Measurements from ENCODE around the gene VPS25. TPM values are rescaled to one million over a fixed set of nuclear protein-coding genes. Genes with fewer than 3 reads are reported as not detected.

Gene VPS25
- polyA plus RNA-seq, 2 of the 4 experiments (the other 2 are of a cell fraction): 119 to 143 TPM

- Histone ChIP-seq H3K27ac (no peak overlapping the region), H3K4me1 (peaks cover 21% of the 10 kb centered on the region), H3K4me3 (no peak overlapping the region), H3K9me3 (no peaks in the 10 kb centered on the region), H3K4me2 (no peak overlapping the region)
- ChIA-PET POLR2A (interaction anchor here (1.5 to 2.0 kb wide), 2 partner anchors 177 to 243 kb away, joined by 5 read pairs; partner anchors contain the start of genes PSMC3IP and RPL27), CTCF (interaction anchor here (0.6 to 14.9 kb wide), 11 partner anchors 13 to 242 kb away, joined by 3 to 336 read pairs (median 19); partner anchors contain the start of genes AOC2, CNTD1, COA3 and PSMC3IP)
- ATAC-seq (no peak), DNase-seq (ENCODE audit: low read depth in 1 of 2, low spot score in 1 of 2) (no peak), FAIRE-seq (no peak)
- no peak for TF ChIP-seq SREBF2 (IDR thresholded peaks at IDR 0.05)
- no peak for TF ChIP-seq PHF8 (IDR thresholded peaks at IDR 0.05; ENCODE audit: borderline replicate concordance, low read depth)
- no peak for TF ChIP-seq ZSCAN20 (CRISPR knock-in tag; IDR thresholded peaks at IDR 0.05)
- TF ChIP-seq ZFP36 (IDR thresholded peaks at IDR 0.05; ENCODE audit: borderline replicate concordance, partially characterized antibody): no peak
- TF ChIP-seq POLR2A (IDR thresholded peaks at IDR 0.05; ENCODE audit: low read length): no peak
- no peak for TF ChIP-seq HOXB5 (CRISPR knock-in tag; IDR thresholded peaks at IDR 0.05)
- no peak for TF ChIP-seq RFX5 (IDR thresholded peaks at IDR 0.05)
- TF ChIP-seq, protein P1, sequence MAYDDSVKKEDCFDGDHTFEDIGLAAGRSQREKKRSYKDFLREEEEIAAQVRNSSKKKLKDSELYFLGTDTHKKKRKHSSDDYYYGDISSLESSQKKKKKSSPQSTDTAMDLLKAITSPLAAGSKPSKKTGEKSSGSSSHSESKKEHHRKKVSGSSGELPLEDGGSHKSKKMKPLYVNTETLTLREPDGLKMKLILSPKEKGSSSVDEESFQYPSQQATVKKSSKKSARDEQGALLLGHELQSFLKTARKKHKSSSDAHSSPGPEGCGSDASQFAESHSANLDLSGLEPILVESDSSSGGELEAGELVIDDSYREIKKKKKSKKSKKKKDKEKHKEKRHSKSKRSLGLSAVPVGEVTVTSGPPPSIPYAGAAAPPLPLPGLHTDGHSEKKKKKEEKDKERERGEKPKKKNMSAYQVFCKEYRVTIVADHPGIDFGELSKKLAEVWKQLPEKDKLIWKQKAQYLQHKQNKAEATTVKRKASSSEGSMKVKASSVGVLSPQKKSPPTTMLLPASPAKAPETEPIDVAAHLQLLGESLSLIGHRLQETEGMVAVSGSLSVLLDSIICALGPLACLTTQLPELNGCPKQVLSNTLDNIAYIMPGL (CRISPR knock-in tag; IDR thresholded peaks at IDR 0.05; ENCODE audit: borderline replicate concordance): no peak
- no peak for TF ChIP-seq ZC3H11A (IDR thresholded peaks at IDR 0.05)
- WGBS (ENCODE audit: missing lambda C conversion rate): 86% methylated on average over 7 of the region's 7 CpGs
These were observed 47.9 kb downstream of the VPS25 start for GRCh38 chr17:42821176-42821575.

DNA sequence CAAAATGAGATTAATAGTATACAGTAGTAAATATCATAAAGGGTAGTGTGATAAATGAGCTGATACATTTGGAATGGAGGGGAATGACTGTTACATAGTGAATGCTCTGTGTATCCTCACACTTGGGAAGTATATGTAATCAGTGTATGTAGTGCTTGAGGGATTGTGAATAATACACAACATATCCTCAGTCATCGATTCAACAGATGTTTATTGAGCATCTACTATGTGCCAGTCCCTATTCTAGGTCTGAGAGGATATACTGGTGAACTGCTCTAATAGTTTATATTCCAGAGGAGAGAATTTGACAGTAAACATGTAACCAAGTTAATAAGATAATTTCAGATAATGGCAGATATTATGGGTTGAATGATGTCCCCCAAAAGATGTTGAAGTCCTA lies 54.2 kb downstream of the VPS25 start:
- no peak overlapping the region for H3K27ac ChIP-seq
- DNase-seq (ENCODE audit: low read depth in 1 of 2, low spot score in 1 of 2): no peak
- ATAC-seq: no peak
- H3K4me3 ChIP-seq: no peak overlapping the region
- no peak for TF ChIP-seq NR3C1 (IDR thresholded peaks at IDR 0.05)
- TF ChIP-seq HOXA7 (CRISPR knock-in tag; IDR thresholded peaks at IDR 0.05): no peak
- FAIRE-seq: peak; percentile 85
- ChIA-PET POLR2A (no interaction called here), CTCF (interaction anchor here (0.6 to 14.9 kb wide), 4 partner anchors 17 to 101 kb away, joined by 3 to 336 read pairs (median 39); partner anchors contain the start of genes AOC2, CNTD1 and COA3)
- no peaks in the 10 kb centered on the region for H3K9me3 ChIP-seq
- H3K4me1 ChIP-seq: peaks cover 19% of the 10 kb centered on the region
- H3K4me2 ChIP-seq: no peak overlapping the region
- 71% methylated on average over 1 of the region's 1 CpG for WGBS (ENCODE audit: missing lambda C conversion rate)

Small RNA genes lying within 50 kb of the gene (small RNA-seq; reads per million reads assigned to genes)
- gene HMGN2P15 (0 reads per million in 6 experiments), gene MIR6781 (0 to 0.08 (median 0) reads per million in 6 experiments)

Other genes with a start within 250 kb of the VPS25 start
- gene NAGLU, start 237.2 kb upstream of the VPS25 start, polyA plus RNA-seq (2011; rRNA removed): 17.8 and 18.0 TPM in 2 replicates
- gene NAGLU, start 237.2 kb upstream of the VPS25 start, polyA plus RNA-seq (2017; fragmentation: RNase III; extraction: RNeasy Plus Mini Kit Qiagen cat#74134 plus additional on column Dnase treatment): 28.2 to 34.5 TPM (median 34.0 TPM) in 3 replicates
- gene HSD17B1, start 220.5 kb upstream of the VPS25 start, polyA plus RNA-seq (2011; rRNA removed): 0.40 and 0.49 TPM in 2 replicates
- gene HSD17B1, start 220.5 kb upstream of the VPS25 start, polyA plus RNA-seq (2017; fragmentation: RNase III; extraction: RNeasy Plus Mini Kit Qiagen cat#74134 plus additional on column Dnase treatment): 1.2 to 1.9 TPM (median 1.5 TPM) in 3 replicates
- gene COASY, start 211.3 kb upstream of the VPS25 start, polyA plus RNA-seq (2011; rRNA removed): 65.4 and 77.5 TPM in 2 replicates
- 103 to 113 TPM (median 112 TPM) in 3 replicates for gene COASY, start 211.3 kb upstream of the VPS25 start, polyA plus RNA-seq (2017; fragmentation: RNase III; extraction: RNeasy Plus Mini Kit Qiagen cat#74134 plus additional on column Dnase treatment)
- gene MLX, start 206.3 kb upstream of the VPS25 start, polyA plus RNA-seq (2011; rRNA removed): 48.0 and 48.6 TPM in 2 replicates
- gene MLX, start 206.3 kb upstream of the VPS25 start, polyA plus RNA-seq (2017; fragmentation: RNase III; extraction: RNeasy Plus Mini Kit Qiagen cat#74134 plus additional on column Dnase treatment): 46.3 to 48.1 TPM (median 47.0 TPM) in 3 replicates
- 17.8 and 26.1 TPM in 2 replicates for gene PSMC3IP, start 195.7 kb upstream of the VPS25 start, polyA plus RNA-seq (2011; rRNA removed)
- gene PSMC3IP, start 195.7 kb upstream of the VPS25 start, polyA plus RNA-seq (2017; fragmentation: RNase III; extraction: RNeasy Plus Mini Kit Qiagen cat#74134 plus additional on column Dnase treatment): 37.3 to 40.7 TPM (median 37.9 TPM) in 3 replicates
- gene RETREG3, start 164.1 kb upstream of the VPS25 start, polyA plus RNA-seq (2011; rRNA removed): 28.3 and 45.9 TPM in 2 replicates
- gene RETREG3, start 164.1 kb upstream of the VPS25 start, polyA plus RNA-seq (2017; fragmentation: RNase III; extraction: RNeasy Plus Mini Kit Qiagen cat#74134 plus additional on column Dnase treatment): 19.4 to 24.2 TPM (median 22.6 TPM) in 3 replicates
- gene TUBG1, start 163.8 kb upstream of the VPS25 start, polyA plus RNA-seq (2011; rRNA removed): 73.3 and 79.3 TPM in 2 replicates
- 151 to 161 TPM (median 156 TPM) in 3 replicates for gene TUBG1, start 163.8 kb upstream of the VPS25 start, polyA plus RNA-seq (2017; fragmentation: RNase III; extraction: RNeasy Plus Mini Kit Qiagen cat#74134 plus additional on column Dnase treatment)
- 14.9 and 18.6 TPM in 2 replicates for gene TUBG2, start 114.2 kb upstream of the VPS25 start, polyA plus RNA-seq (2011; rRNA removed)
- gene TUBG2, start 114.2 kb upstream of the VPS25 start, polyA plus RNA-seq (2017; fragmentation: RNase III; extraction: RNeasy Plus Mini Kit Qiagen cat#74134 plus additional on column Dnase treatment): 27.1 to 36.1 TPM (median 30.6 TPM) in 3 replicates
- gene PLEKHH3, start 96.5 kb upstream of the VPS25 start, polyA plus RNA-seq (2011; rRNA removed): 5.3 and 5.5 TPM in 2 replicates
- 12.3 to 15.5 TPM (median 14.0 TPM) in 3 replicates for gene PLEKHH3, start 96.5 kb upstream of the VPS25 start, polyA plus RNA-seq (2017; fragmentation: RNase III; extraction: RNeasy Plus Mini Kit Qiagen cat#74134 plus additional on column Dnase treatment)
- gene CCR10, start 91.6 kb upstream of the VPS25 start, polyA plus RNA-seq (2011; rRNA removed): 0.19 and 0.23 TPM in 2 replicates
- 0.59 to 0.73 TPM (median 0.66 TPM) in 3 replicates for gene CCR10, start 91.6 kb upstream of the VPS25 start, polyA plus RNA-seq (2017; fragmentation: RNase III; extraction: RNeasy Plus Mini Kit Qiagen cat#74134 plus additional on column Dnase treatment)
- 8.2 and 8.8 TPM in 2 replicates for gene CNTNAP1, start 90.9 kb upstream of the VPS25 start, polyA plus RNA-seq (2011; rRNA removed)
- gene CNTNAP1, start 90.9 kb upstream of the VPS25 start, polyA plus RNA-seq (2017; fragmentation: RNase III; extraction: RNeasy Plus Mini Kit Qiagen cat#74134 plus additional on column Dnase treatment): 6.3 to 7.1 TPM (median 7.1 TPM) in 3 replicates
- 35.4 and 41.1 TPM in 2 replicates for gene EZH1, start 28.4 kb upstream of the VPS25 start, polyA plus RNA-seq (2011; rRNA removed)
- 20.1 to 21.7 TPM (median 21.5 TPM) in 3 replicates for gene EZH1, start 28.4 kb upstream of the VPS25 start, polyA plus RNA-seq (2017; fragmentation: RNase III; extraction: RNeasy Plus Mini Kit Qiagen cat#74134 plus additional on column Dnase treatment)
- 0.49 and 1.2 TPM in 2 replicates for gene RAMP2, start 12.2 kb upstream of the VPS25 start, polyA plus RNA-seq (2011; rRNA removed)
- gene RAMP2, start 12.2 kb upstream of the VPS25 start, polyA plus RNA-seq (2017; fragmentation: RNase III; extraction: RNeasy Plus Mini Kit Qiagen cat#74134 plus additional on column Dnase treatment): 0.30 to 1.0 TPM (median 0.87 TPM) in 3 replicates
- gene WNK4, start 7.2 kb downstream of the VPS25 start, polyA plus RNA-seq (2011; rRNA removed): 1.1 and 1.6 TPM in 2 replicates
- gene WNK4, start 7.2 kb downstream of the VPS25 start, polyA plus RNA-seq (2017; fragmentation: RNase III; extraction: RNeasy Plus Mini Kit Qiagen cat#74134 plus additional on column Dnase treatment): 1.3 to 1.5 TPM (median 1.5 TPM) in 3 replicates
- 126 and 170 TPM in 2 replicates for gene COA3, start 25.3 kb downstream of the VPS25 start, polyA plus RNA-seq (2011; rRNA removed)
- 127 to 131 TPM (median 130 TPM) in 3 replicates for gene COA3, start 25.3 kb downstream of the VPS25 start, polyA plus RNA-seq (2017; fragmentation: RNase III; extraction: RNeasy Plus Mini Kit Qiagen cat#74134 plus additional on column Dnase treatment)
- 0.06 and 0.07 TPM in 2 replicates for gene CNTD1, start 25.4 kb downstream of the VPS25 start, polyA plus RNA-seq (2011; rRNA removed)
- gene CNTD1, start 25.4 kb downstream of the VPS25 start, polyA plus RNA-seq (2017; fragmentation: RNase III; extraction: RNeasy Plus Mini Kit Qiagen cat#74134 plus additional on column Dnase treatment): 0.10 to 0.47 TPM (median 0.17 TPM) in 3 replicates
- gene BECN1, start 50.8 kb downstream of the VPS25 start, polyA plus RNA-seq (2011; rRNA removed): 125 and 138 TPM in 2 replicates
- 98.9 to 103 TPM (median 99.8 TPM) in 3 replicates for gene BECN1, start 50.8 kb downstream of the VPS25 start, polyA plus RNA-seq (2017; fragmentation: RNase III; extraction: RNeasy Plus Mini Kit Qiagen cat#74134 plus additional on column Dnase treatment)
- 220 and 257 TPM in 2 replicates for gene PSME3, start 59.9 kb downstream of the VPS25 start, polyA plus RNA-seq (2011; rRNA removed)
- gene PSME3, start 59.9 kb downstream of the VPS25 start, polyA plus RNA-seq (2017; fragmentation: RNase III; extraction: RNeasy Plus Mini Kit Qiagen cat#74134 plus additional on column Dnase treatment): 214 to 241 TPM (median 223 TPM) in 3 replicates
- 2.7 and 3.0 TPM in 2 replicates for gene AOC2, start 71.1 kb downstream of the VPS25 start, polyA plus RNA-seq (2011; rRNA removed)
- 1.7 to 1.9 TPM (median 1.8 TPM) in 3 replicates for gene AOC2, start 71.1 kb downstream of the VPS25 start, polyA plus RNA-seq (2017; fragmentation: RNase III; extraction: RNeasy Plus Mini Kit Qiagen cat#74134 plus additional on column Dnase treatment)
- 1.4 and 1.6 TPM in 2 replicates for gene AOC3, start 77.8 kb downstream of the VPS25 start, polyA plus RNA-seq (2011; rRNA removed)
- gene AOC3, start 77.8 kb downstream of the VPS25 start, polyA plus RNA-seq (2017; fragmentation: RNase III; extraction: RNeasy Plus Mini Kit Qiagen cat#74134 plus additional on column Dnase treatment): 0.79 to 1.1 TPM (median 0.97 TPM) in 3 replicates
- gene G6PC1, start 127.3 kb downstream of the VPS25 start, polyA plus RNA-seq (2011; rRNA removed): not detected in 2 replicates
- not detected in 3 replicates for gene G6PC1, start 127.3 kb downstream of the VPS25 start, polyA plus RNA-seq (2017; fragmentation: RNase III; extraction: RNeasy Plus Mini Kit Qiagen cat#74134 plus additional on column Dnase treatment)
- gene AARSD1, start 191.0 kb downstream of the VPS25 start, polyA plus RNA-seq (2011; rRNA removed): 56.9 and 66.6 TPM in 2 replicates
- gene AARSD1, start 191.0 kb downstream of the VPS25 start, polyA plus RNA-seq (2017; fragmentation: RNase III; extraction: RNeasy Plus Mini Kit Qiagen cat#74134 plus additional on column Dnase treatment): 70.7 to 82.0 TPM (median 73.0 TPM) in 3 replicates
- gene PTGES3L, start 206.6 kb downstream of the VPS25 start, polyA plus RNA-seq (2011; rRNA removed): 1.0 and 1.8 TPM in 2 replicates
- gene PTGES3L, start 206.6 kb downstream of the VPS25 start, polyA plus RNA-seq (2017; fragmentation: RNase III; extraction: RNeasy Plus Mini Kit Qiagen cat#74134 plus additional on column Dnase treatment): 2.7 to 3.5 TPM (median 3.2 TPM) in 3 replicates
- 19.1 and 21.4 TPM in 2 replicates for gene RUNDC1, start 207.1 kb downstream of the VPS25 start, polyA plus RNA-seq (2011; rRNA removed)
- 18.7 to 19.7 TPM (median 19.5 TPM) in 3 replicates for gene RUNDC1, start 207.1 kb downstream of the VPS25 start, polyA plus RNA-seq (2017; fragmentation: RNase III; extraction: RNeasy Plus Mini Kit Qiagen cat#74134 plus additional on column Dnase treatment)
- gene RPL27, start 225.0 kb downstream of the VPS25 start, polyA plus RNA-seq (2011; rRNA removed): 5,588 and 5,746 TPM in 2 replicates
- 2,894 to 2,977 TPM (median 2,925 TPM) in 3 replicates for gene RPL27, start 225.0 kb downstream of the VPS25 start, polyA plus RNA-seq (2017; fragmentation: RNase III; extraction: RNeasy Plus Mini Kit Qiagen cat#74134 plus additional on column Dnase treatment)
- gene IFI35, start 233.3 kb downstream of the VPS25 start, polyA plus RNA-seq (2011; rRNA removed): 20.2 and 21.3 TPM in 2 replicates
- 10.6 to 12.9 TPM (median 10.8 TPM) in 3 replicates for gene IFI35, start 233.3 kb downstream of the VPS25 start, polyA plus RNA-seq (2017; fragmentation: RNase III; extraction: RNeasy Plus Mini Kit Qiagen cat#74134 plus additional on column Dnase treatment)
- 167 and 169 TPM in 2 replicates for gene VAT1, start 248.9 kb downstream of the VPS25 start, polyA plus RNA-seq (2011; rRNA removed)
- 117 to 153 TPM (median 149 TPM) in 3 replicates for gene VAT1, start 248.9 kb downstream of the VPS25 start, polyA plus RNA-seq (2017; fragmentation: RNase III; extraction: RNeasy Plus Mini Kit Qiagen cat#74134 plus additional on column Dnase treatment)

All from A549 (cell line).